ENCODE data around the gene PRMT3.
A peak's percentile ranks its signal among the peaks of the same experiment; 100 is the strongest.
"Not testable (repeated sequence)": the region's sequence is repeated elsewhere in the genome, so short reads cannot be mapped to it uniquely, and the experiment has no call there.

PRMT3 gene

DNA sequence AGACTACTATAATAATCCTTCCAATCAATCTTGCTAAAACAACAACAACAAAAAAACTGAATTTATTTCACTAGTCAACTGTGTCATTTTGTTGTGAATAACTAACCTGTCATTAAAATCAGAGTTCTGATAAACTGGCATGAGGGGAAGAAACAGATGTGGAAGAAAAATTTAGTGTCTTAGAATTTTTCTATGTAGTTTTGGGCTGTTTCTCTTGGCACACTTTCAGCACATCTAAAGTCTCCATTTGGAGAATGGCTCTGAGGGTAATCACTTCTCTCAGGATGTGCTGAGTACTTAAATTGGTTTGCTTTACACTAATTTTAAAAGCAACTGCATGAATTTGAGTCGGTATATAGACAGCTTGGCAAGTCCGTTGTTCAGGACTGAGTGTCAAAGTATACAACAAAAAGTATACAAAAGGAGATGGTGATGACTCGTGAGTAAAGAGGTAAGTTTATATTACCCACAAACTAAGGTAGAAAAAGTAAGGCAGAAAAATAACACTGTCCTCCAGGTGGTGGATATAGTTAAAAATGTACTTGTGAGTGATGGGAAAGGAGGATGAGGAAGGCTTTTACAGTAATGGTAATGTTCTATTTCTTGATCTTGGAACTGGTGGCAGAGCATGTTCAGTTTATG is 13.8 kb upstream of the PRMT3 start:
- DNase-seq (ENCODE audit: extremely low read depth, low read depth), result no peak
- TF ChIP-seq, protein P1, sequence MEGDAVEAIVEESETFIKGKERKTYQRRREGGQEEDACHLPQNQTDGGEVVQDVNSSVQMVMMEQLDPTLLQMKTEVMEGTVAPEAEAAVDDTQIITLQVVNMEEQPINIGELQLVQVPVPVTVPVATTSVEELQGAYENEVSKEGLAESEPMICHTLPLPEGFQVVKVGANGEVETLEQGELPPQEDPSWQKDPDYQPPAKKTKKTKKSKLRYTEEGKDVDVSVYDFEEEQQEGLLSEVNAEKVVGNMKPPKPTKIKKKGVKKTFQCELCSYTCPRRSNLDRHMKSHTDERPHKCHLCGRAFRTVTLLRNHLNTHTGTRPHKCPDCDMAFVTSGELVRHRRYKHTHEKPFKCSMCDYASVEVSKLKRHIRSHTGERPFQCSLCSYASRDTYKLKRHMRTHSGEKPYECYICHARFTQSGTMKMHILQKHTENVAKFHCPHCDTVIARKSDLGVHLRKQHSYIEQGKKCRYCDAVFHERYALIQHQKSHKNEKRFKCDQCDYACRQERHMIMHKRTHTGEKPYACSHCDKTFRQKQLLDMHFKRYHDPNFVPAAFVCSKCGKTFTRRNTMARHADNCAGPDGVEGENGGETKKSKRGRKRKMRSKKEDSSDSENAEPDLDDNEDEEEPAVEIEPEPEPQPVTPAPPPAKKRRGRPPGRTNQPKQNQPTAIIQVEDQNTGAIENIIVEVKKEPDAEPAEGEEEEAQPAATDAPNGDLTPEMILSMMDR (IDR thresholded peaks at IDR 0.05; ENCODE audit: low read depth, low read length, missing control alignments), result no peak

DNA sequence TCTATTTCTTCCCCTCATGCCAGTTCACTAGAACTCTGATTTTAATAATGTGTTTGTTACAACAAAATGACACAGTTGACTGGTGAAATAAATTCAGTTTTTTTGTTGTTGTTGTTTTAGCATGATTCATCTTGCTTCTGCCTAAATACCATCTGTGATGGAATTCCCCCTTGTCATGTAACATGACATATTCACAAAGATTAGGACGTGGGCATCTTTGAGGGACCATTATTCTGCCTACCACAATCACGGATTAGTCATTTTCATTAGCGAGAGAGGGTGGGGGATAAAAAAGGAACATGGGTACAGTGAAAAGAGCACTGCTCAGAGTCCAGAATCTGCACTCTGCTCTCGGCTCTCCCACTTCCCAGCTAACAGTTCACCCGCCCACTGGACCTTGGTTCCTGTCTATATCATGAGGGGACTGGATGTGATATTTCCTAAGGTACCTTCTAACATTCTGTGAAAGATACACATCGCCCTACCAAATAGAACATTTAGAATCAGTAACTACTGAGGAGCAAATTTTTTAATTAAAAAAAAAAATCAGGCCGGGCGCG is 12.7 kb upstream of the PRMT3 start:
- DNase-seq (ENCODE audit: extremely low read depth, low read depth), result no peak
- TF ChIP-seq, protein P1 (IDR thresholded peaks at IDR 0.05; ENCODE audit: low read depth, low read length, missing control alignments), result no peak
- H3K4me3 ChIP-seq (replicated peaks; ENCODE audit: low read depth, low read length), result no peak overlapping the region

More for the DNA sequence above, 13.8 kb upstream of the PRMT3 start:
- no peak overlapping the region for H3K4me3 ChIP-seq (replicated peaks; ENCODE audit: low read depth, low read length)

DNA sequence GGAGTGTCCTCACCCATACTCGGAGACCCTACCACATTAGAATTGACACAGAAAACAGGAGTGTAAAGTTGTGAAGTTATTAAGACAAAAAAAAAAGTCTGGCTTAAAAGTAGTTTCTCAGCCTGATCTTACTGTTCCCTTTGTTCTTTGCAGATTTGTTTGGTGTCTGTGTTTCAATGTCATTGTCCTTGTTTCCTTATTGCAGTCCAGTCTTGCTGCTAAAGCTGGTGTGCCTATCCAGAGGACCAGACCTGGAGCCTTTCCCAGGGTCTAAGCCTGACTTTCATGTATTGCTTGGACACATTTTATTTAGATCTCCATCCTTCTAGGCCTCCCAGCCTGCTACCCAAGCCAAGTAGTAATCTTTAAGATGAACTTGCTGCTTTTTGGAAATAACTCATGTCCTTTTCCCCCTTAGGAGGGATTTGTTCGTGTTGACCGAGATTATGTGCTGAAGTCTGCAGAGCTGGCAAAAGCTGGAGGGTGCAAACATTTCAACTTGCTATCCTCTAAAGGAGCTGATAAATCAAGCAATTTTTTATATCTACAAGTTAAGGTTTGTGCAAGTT is 11.3 kb upstream of the PRMT3 start:
- TF ChIP-seq, protein P1 (IDR thresholded peaks at IDR 0.05; ENCODE audit: low read depth, low read length, missing control alignments), result no peak
- H3K4me3 ChIP-seq (replicated peaks; ENCODE audit: low read depth, low read length), result no peak overlapping the region
- no peak for DNase-seq (ENCODE audit: extremely low read depth, low read depth)

DNA sequence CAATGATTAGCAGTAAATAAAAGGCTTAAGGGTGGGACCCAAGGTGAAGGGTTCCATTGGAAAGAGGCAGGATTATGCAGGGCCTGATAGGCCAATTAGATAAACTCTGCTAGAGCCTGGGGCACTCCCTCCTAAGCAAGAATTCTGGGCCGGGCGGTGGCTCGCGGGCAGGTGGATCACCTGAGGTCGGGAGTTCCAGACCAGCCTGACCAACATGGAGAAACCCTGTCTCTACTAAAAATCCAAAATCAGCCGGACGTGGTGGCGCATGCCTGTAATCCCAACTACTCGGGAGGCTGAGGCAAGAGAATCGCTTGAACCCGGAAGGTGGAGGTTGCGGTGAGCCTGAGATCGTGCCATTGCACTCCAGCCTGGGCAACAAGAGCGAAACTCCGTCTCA is 1.5 kb upstream of the PRMT3 start:
- not testable (repeated sequence) for H3K4me3 ChIP-seq (replicated peaks; ENCODE audit: low read depth, low read length); DNase-seq (ENCODE audit: extremely low read depth, low read depth)

DNA sequence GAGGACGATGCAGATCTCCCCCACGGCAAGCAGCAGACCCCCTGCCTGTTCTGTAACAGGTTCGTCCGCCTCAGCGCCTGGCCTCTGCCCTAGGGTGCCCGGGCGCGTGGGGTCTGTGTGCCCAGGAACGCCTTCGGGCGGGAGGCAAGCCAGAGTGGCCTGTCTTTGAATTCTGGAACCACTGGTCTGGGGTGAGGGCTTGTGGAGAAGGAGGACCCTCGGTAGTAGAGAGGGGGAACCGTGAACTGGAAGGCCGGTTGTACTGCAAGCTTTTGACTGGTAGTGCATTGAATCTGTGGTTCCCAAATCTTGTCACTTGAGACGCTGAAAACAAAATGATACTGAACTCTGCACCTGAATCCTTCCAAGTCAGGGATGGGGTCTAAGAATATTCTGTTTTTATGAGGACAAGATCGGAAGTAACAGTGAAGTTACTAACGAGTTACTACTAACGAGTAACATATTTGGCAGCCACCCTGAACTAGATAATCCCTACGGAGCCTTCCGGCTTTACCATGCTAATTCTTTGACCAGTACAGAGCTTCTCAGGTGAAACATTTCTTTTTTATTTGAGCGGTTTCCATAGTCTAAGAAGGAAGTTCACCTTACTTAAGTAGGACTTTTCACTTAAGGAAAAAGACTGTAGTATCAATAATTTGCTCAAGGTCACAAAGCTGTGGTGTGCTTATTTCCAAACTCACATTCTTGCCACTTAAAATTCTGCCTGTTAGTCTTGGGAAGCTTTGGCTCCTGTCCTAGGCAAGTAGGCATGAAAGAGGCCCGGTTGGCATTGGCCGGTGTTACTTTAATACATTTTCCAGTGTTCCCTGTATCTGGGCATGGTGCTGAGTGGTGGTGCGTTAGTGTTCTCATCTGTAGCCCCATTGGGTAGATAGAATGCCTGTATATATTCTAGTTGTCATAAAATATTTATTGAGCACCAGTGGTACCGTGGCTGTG is 860 bp downstream of the PRMT3 start:
- TF ChIP-seq, protein P1 (IDR thresholded peaks at IDR 0.05; ENCODE audit: low read depth, low read length, missing control alignments), result no peak
- H3K4me3 ChIP-seq (replicated peaks; ENCODE audit: low read depth, low read length), result peak overlapping the region; percentile 95
- no peak for DNase-seq (ENCODE audit: extremely low read depth, low read depth)

DNA sequence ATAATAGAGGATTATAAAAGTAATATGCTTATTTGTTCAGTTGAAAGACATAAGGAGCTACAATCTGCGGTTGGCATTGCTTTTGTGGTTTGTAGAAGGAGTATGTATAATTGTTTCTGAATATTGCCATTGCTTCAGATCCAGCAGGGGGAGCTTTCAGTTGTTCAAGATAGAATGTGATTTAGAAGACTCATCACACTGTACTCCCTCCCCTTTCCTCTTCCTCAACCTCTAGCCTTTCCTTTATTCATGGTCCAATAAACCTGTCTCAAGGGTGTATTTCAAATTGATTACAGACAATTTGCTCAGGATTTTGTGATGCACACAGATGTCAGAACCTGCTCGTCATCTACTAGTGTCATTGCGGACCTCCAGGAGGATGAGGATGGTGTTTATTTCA is 9.8 kb downstream of the PRMT3 start:
- peak; percentile 16 for DNase-seq (ENCODE audit: extremely low read depth, low read depth)
- TF ChIP-seq, protein P1 (IDR thresholded peaks at IDR 0.05; ENCODE audit: low read depth, low read length, missing control alignments), result peak; percentile 62
- H3K4me3 ChIP-seq (replicated peaks; ENCODE audit: low read depth, low read length), result no peak overlapping the region

DNA sequence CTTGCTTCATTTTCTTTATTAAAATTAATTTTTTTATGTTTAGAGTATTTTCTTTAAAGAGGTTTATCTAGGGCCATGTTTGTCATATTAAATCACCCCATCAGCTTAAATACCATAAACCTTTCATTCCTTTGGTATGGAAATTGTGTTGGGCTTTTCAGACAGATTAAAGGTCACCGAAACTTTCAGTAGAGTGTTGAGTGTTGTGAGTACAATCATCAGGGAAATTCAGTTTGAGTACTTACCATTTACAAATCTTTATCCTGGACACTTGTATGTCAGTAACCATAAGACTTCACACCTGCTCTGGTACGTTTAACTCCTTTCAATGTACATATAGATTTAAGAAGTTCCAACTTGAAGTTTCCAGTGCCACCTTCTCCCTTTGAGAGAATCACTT is 12.0 kb downstream of the PRMT3 start:
- DNase-seq (ENCODE audit: extremely low read depth, low read depth), result no peak
- TF ChIP-seq, protein P1 (IDR thresholded peaks at IDR 0.05; ENCODE audit: low read depth, low read length, missing control alignments), result no peak
- no peak overlapping the region for H3K4me3 ChIP-seq (replicated peaks; ENCODE audit: low read depth, low read length)
